DND-41 (cell line): ENCODE measurements around the gene IL10.

Experiments
- ATAC-seq: fragments of 200-7000 bp; cut with Tn5 transposase; 3 replicates; pipeline ENCODE4 v1.9.1; 2021; ENCODE audit warnings: low read depth; ENCODE audit not compliant: insufficient read depth
- DNase-seq: peaks from one replicate; pipeline ENCODE4 v3.0.0-alpha.2; 2020
- H2AFZ ChIP-seq: 2 replicates; pipeline ENCODE4 v1.6.0; 2012; ENCODE audit warnings: low read depth, low read length
- H3K27ac ChIP-seq: 2 replicates; pipeline ENCODE4 v1.5.1; 2012; ENCODE audit warnings: low read length, inconsistent platforms
- H3K27me3 ChIP-seq: fragments of 200-600 bp; sonication (generic); 2 replicates; pipeline ENCODE4 v1.6.0; 2012; ENCODE audit warnings: low read length, mild to moderate bottlenecking, inconsistent platforms; ENCODE audit not compliant: insufficient read depth, poor library complexity
- H3K36me3 ChIP-seq: 2 replicates; pipeline ENCODE4 v1.5.1; 2012; ENCODE audit warnings: low read length, inconsistent platforms; ENCODE audit not compliant: insufficient read depth
- H3K4me1 ChIP-seq: 2 replicates; pipeline ENCODE4 v1.5.1; 2012; ENCODE audit warnings: mild to moderate bottlenecking, low read length; ENCODE audit not compliant: insufficient read depth
- H3K4me2 ChIP-seq: 2 replicates; pipeline ENCODE4 v1.6.0; 2012; ENCODE audit warnings: mild to moderate bottlenecking, moderate library complexity, low read length, inconsistent platforms; ENCODE audit not compliant: insufficient read depth
- H3K4me3 ChIP-seq, 2 experiments: fragments of 200-600 bp in 1 of 2; shearing (Covaris generic) in 1 of 2; 2 replicates each; pipeline ENCODE4 v1.5.1; 2012 to 2016; ENCODE audit warnings: inconsistent platforms in 2 of 2, low read length in 2 of 2, mild to moderate bottlenecking in 2 of 2, low read depth in 1 of 2, moderate library complexity in 1 of 2
- H3K79me2 ChIP-seq: 2 replicates; pipeline ENCODE4 v1.6.0; 2012; ENCODE audit warnings: low read length, inconsistent platforms; ENCODE audit not compliant: insufficient read depth
- H3K9ac ChIP-seq: 2 replicates; pipeline ENCODE4 v1.6.0; 2012; ENCODE audit warnings: low read depth, mild to moderate bottlenecking, inconsistent platforms, low read length, moderate library complexity
- H3K9me3 ChIP-seq: 2 replicates; pipeline ENCODE4 v1.5.1; 2012; ENCODE audit warnings: low read length, moderate library complexity, mild to moderate bottlenecking, inconsistent platforms; ENCODE audit not compliant: insufficient read depth, severe bottlenecking
- H4K20me1 ChIP-seq: 2 replicates; pipeline ENCODE4 v1.6.0; 2012; ENCODE audit warnings: low read length; ENCODE audit not compliant: insufficient read depth
- CTCF ChIP-seq: IDR thresholded peaks from 2 replicates; pipeline ENCODE4 v1.5.1; 2012; ENCODE audit warnings: borderline replicate concordance, low read length, moderate library complexity, mild to moderate bottlenecking; ENCODE audit not compliant: poor library complexity, severe bottlenecking; ENCODE audit errors: extremely low read depth
- EZH2 ChIP-seq: IDR thresholded peaks from 3 replicates; pipeline ENCODE4 v1.6.1; 2012; ENCODE audit warnings: borderline replicate concordance, low read depth, mild to moderate bottlenecking, moderate library complexity, low read length, inconsistent platforms; ENCODE audit not compliant: severe bottlenecking

Gene IL10

GRCh38 chr1:206760590-206760989 is 11.7 kb downstream of the IL10 start:
- ATAC-seq = no peak
- Histone ChIP-seq H2AFZ (no peak overlapping the region), H3K27ac (no peak overlapping the region; the same call in 1 of the 2 replicates), H3K27me3 (no peaks in the 10 kb centered on the region), H3K4me3 (no peak overlapping the region), H3K4me1 (peaks cover 55% of the 10 kb centered on the region), H3K36me3 (no peaks in the 10 kb centered on the region), H3K9ac (no peak overlapping the region), H3K9me3 (no peaks in the 10 kb centered on the region), H3K4me2 (no peak overlapping the region), H3K79me2 (no peaks in the 10 kb centered on the region), H4K20me1 (no peaks in the 10 kb centered on the region)
- TF ChIP-seq CTCF (no peak), EZH2 (no peak)
- DNase-seq = no peak

DNA sequence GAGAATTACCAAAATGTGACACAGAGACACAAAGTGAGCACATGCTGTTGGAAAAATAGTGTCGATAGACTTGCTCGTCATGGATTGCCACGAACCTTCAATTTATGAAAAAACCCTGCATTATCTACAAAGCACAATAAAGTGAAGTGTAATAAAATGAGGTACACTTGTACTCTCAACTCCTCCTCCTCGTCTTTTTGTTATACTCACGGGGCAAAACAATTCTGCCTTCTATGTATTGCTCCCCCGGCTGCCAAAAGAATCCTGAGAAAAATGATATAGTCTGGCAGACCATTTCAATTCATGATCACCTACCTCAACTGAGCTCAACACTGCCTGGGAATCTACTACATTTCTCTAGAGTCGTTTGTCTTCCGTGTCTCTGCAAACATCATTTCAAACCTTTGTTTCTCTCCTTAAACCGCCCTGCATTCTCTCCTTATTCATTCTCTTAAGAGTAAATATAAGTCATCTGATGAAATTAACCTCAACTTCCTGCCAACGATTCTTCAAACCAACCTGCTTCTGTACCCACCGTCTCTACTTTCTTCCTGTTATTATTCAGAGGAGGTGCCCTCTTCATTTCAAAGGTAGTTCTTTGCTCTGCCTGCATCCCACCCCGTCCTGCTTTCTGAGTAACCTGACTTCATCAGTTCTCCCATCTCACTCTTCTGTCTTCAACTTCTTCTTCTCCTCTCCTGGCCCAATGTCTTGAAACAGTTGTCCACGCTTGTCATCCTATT is 14.6 kb downstream of the IL10 start:
- ATAC-seq (peak; percentile 95), DNase-seq (peak; percentile 71)
- Histone ChIP-seq H3K4me3 (peak overlapping the region in 1 of 2 experiments; percentile 38; a peak in 3 of 4 replicates), H3K27me3 (no peaks in the 10 kb centered on the region), H3K4me2 (peak overlapping the region; percentile 53), H2AFZ (peak overlapping the region; percentile 46), H3K36me3 (no peaks in the 10 kb centered on the region), H3K27ac (peak overlapping the region; percentile 97), H3K79me2 (no peaks in the 10 kb centered on the region), H3K9me3 (no peaks in the 10 kb centered on the region), H4K20me1 (no peaks in the 10 kb centered on the region), H3K9ac (peak overlapping the region; percentile 67), H3K4me1 (peaks cover 39% of the 10 kb centered on the region)
- no peak for TF ChIP-seq EZH2
- TF ChIP-seq CTCF = no peak

GRCh38 chr1:206754011-206754410 is 18.3 kb downstream of the IL10 start:
- Histone ChIP-seq H4K20me1 (no peaks in the 10 kb centered on the region), H3K4me3 (no peak overlapping the region), H3K4me1 (peaks cover 33% of the 10 kb centered on the region), H3K4me2 (no peak overlapping the region), H3K9ac (no peak overlapping the region), H3K27me3 (no peaks in the 10 kb centered on the region), H3K27ac (no peak overlapping the region), H3K36me3 (no peaks in the 10 kb centered on the region), H2AFZ (no peak overlapping the region), H3K79me2 (no peaks in the 10 kb centered on the region), H3K9me3 (no peaks in the 10 kb centered on the region)
- ATAC-seq (no peak), DNase-seq (no peak)
- no peak for TF ChIP-seq CTCF
- no peak for TF ChIP-seq EZH2
